ENCODE results near the gene MRPL21.

DNA sequence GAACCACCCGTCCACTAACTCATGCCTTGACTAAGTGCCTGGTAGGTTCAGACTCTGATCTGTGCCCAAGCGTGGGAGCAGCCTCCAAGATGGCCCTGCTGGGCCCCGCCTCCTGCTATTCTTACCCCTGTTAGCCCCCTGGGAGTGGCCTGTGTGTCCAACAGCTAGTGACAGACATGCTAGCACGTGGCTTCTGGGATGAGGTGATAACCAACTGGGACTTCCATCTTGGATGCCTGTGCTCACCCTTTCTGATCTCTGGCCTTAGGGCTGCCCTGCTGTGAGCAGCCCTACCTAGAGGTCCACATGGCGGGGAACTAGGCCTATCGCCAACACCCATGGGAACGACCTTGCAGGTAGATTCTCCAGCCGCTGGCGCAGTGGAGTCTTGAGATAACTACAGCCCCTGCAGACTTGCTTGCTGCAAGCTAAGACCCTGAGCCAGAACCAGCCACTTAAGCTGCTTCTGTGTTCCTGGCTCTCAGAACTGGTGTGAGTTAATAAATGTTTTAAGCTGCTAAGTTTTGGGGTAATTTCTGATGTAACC is 2.7 kb downstream of the MRPL21 start:
- TF ChIP-seq JUNB (IDR thresholded peaks at IDR 0.05; ENCODE audit: unreplicated experiment) (no peak), POLR2AphosphoS5 (IDR thresholded peaks at IDR 0.05; ENCODE audit: low read depth) (no peak), STAT1 (IDR thresholded peaks at IDR 0.05; ENCODE audit: unreplicated experiment) (no peak), EZH2 (IDR thresholded peaks at IDR 0.05; ENCODE audit: low read depth, unreplicated experiment) (no peak), EZH2phosphoT487 (IDR thresholded peaks at IDR 0.05; ENCODE audit: unreplicated experiment) (no peak), ZNF114 (CRISPR knock-in tag; IDR thresholded peaks at IDR 0.05) (no peak), CREB1 (CRISPR knock-in tag; IDR thresholded peaks at IDR 0.05; ENCODE audit: low read depth) (no peak), NANOG (IDR thresholded peaks at IDR 0.05; ENCODE audit: borderline replicate concordance) (no peak)
- TF ChIP-seq, protein P1, sequence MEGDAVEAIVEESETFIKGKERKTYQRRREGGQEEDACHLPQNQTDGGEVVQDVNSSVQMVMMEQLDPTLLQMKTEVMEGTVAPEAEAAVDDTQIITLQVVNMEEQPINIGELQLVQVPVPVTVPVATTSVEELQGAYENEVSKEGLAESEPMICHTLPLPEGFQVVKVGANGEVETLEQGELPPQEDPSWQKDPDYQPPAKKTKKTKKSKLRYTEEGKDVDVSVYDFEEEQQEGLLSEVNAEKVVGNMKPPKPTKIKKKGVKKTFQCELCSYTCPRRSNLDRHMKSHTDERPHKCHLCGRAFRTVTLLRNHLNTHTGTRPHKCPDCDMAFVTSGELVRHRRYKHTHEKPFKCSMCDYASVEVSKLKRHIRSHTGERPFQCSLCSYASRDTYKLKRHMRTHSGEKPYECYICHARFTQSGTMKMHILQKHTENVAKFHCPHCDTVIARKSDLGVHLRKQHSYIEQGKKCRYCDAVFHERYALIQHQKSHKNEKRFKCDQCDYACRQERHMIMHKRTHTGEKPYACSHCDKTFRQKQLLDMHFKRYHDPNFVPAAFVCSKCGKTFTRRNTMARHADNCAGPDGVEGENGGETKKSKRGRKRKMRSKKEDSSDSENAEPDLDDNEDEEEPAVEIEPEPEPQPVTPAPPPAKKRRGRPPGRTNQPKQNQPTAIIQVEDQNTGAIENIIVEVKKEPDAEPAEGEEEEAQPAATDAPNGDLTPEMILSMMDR (conservative IDR thresholded peaks at IDR 0.05; ENCODE audit: low read depth in 2 of 2), result no peak
- TF ChIP-seq, protein P2, sequence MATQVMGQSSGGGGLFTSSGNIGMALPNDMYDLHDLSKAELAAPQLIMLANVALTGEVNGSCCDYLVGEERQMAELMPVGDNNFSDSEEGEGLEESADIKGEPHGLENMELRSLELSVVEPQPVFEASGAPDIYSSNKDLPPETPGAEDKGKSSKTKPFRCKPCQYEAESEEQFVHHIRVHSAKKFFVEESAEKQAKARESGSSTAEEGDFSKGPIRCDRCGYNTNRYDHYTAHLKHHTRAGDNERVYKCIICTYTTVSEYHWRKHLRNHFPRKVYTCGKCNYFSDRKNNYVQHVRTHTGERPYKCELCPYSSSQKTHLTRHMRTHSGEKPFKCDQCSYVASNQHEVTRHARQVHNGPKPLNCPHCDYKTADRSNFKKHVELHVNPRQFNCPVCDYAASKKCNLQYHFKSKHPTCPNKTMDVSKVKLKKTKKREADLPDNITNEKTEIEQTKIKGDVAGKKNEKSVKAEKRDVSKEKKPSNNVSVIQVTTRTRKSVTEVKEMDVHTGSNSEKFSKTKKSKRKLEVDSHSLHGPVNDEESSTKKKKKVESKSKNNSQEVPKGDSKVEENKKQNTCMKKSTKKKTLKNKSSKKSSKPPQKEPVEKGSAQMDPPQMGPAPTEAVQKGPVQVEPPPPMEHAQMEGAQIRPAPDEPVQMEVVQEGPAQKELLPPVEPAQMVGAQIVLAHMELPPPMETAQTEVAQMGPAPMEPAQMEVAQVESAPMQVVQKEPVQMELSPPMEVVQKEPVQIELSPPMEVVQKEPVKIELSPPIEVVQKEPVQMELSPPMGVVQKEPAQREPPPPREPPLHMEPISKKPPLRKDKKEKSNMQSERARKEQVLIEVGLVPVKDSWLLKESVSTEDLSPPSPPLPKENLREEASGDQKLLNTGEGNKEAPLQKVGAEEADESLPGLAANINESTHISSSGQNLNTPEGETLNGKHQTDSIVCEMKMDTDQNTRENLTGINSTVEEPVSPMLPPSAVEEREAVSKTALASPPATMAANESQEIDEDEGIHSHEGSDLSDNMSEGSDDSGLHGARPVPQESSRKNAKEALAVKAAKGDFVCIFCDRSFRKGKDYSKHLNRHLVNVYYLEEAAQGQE (IDR thresholded peaks at IDR 0.05; ENCODE audit: unreplicated experiment), result no peak
- TF ChIP-seq, protein P3, sequence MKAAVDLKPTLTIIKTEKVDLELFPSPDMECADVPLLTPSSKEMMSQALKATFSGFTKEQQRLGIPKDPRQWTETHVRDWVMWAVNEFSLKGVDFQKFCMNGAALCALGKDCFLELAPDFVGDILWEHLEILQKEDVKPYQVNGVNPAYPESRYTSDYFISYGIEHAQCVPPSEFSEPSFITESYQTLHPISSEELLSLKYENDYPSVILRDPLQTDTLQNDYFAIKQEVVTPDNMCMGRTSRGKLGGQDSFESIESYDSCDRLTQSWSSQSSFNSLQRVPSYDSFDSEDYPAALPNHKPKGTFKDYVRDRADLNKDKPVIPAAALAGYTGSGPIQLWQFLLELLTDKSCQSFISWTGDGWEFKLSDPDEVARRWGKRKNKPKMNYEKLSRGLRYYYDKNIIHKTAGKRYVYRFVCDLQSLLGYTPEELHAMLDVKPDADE (IDR thresholded peaks at IDR 0.05), result no peak

Measured in GM23338 (cell line).